ENCODE data around the gene PLA2G4D. TPM values are rescaled to one million over a fixed set of nuclear protein-coding genes. Genes with fewer than 3 reads are reported as not detected.

PLA2G4D gene
- total and polyA plus RNA-seq, 2 donors (not counting 3 experiments of a cell fraction or from before 2014, with no cell fraction given): not detected

DNA sequence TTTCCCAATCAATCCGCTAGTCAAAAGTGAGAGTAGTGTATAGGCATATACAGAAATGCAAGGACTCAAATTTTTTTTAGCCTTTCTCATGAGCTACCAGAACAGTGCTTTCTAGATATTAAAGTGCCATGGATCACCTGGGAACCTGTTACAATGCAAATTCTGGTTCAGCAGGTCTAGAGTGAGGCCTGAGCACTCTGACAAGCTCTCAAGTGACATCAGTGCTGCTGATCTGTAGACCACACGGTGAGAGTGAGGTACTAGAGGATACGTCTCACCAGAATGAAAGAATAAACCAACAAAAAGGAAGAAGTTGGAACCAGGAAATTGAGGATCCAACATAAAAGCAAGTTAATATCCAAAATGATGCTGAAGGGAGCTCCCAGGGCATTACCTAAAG lies 16.0 kb upstream of the PLA2G4D start:
- FAIRE-seq (no peak), DNase-seq (ENCODE audit: low read depth, low spot score) (no peak)
- POLR2A ChIA-PET: interaction anchor here (0.5 kb wide), 1 partner anchor 595 kb away, joined by 4 read pairs; no protein-coding TSS in a partner anchor
- CTCF ChIA-PET: interaction anchor here (0.9 to 2.7 kb wide), 7 partner anchors 9 to 40 kb away, joined by 3 to 9 read pairs (median 3); no protein-coding TSS in a partner anchor
- H3K9me1 ChIP-seq (replicated peaks; ENCODE audit: control insufficient read depth, extremely low read depth, insufficient read depth, low read length): no peaks in the 10 kb centered on the region
- H4K20me1 ChIP-seq (replicated peaks; ENCODE audit: control insufficient read depth, extremely low read depth, insufficient read depth, low read length): no peaks in the 10 kb centered on the region
- no peaks in the 10 kb centered on the region for H3K4me1 ChIP-seq (ENCODE audit: control insufficient read depth, extremely low read depth, insufficient read depth, low read length)
- BruUV-seq (replicated peaks): no TSS peak
- TF ChIP-seq POLR2A (IDR thresholded peaks at IDR 0.05; ENCODE audit: low read depth, low read length) (no peak), FOS (IDR thresholded peaks at IDR 0.05; ENCODE audit: borderline replicate concordance, insufficient read depth, low read length) (no peak), GATA2 (IDR thresholded peaks at IDR 0.05; ENCODE audit: insufficient read depth, insufficient read length, low read depth, low read length) (no peak), EZH2 (IDR thresholded peaks at IDR 0.05; ENCODE audit: borderline replicate concordance, low read depth, low read length, severe bottlenecking) (no peak), POLR2AphosphoS5 (IDR thresholded peaks at IDR 0.05; ENCODE audit: insufficient read depth, low read depth, low read length) (no peak), JUN (IDR thresholded peaks at IDR 0.05; ENCODE audit: borderline replicate concordance, insufficient read depth, insufficient read length, low read depth) (no peak), MYC (IDR thresholded peaks at IDR 0.05; ENCODE audit: low read depth, low read length) (no peak), CTCF (IDR thresholded peaks at IDR 0.05; ENCODE audit: extremely low read depth in 1 of 2, insufficient read depth in 1 of 2, low read depth in 1 of 2, low read length in 2 of 2) (no peak)
- TF ChIP-seq, protein P1, sequence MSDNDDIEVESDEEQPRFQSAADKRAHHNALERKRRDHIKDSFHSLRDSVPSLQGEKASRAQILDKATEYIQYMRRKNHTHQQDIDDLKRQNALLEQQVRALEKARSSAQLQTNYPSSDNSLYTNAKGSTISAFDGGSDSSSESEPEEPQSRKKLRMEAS (IDR thresholded peaks at IDR 0.05; ENCODE audit: insufficient read depth, insufficient read length): no peak
- intact Hi-C loops (cut with micrococcal nuclease) (no loop called here), dilution Hi-C loops (cut with MboI; ENCODE audit: extremely low pct_ligation_motif_present, low sequenced_read_pairs) (no loop called here)
- H3K9me3 ChIP-seq (replicated peaks; ENCODE audit: control insufficient read depth, insufficient read depth, low read length): no peaks in the 10 kb centered on the region
- no peak overlapping the region for H3K4me2 ChIP-seq (ENCODE audit: insufficient read depth, low read length)
- H3K79me2 ChIP-seq (ENCODE audit: control insufficient read depth, insufficient read depth, low read length): no peaks in the 10 kb centered on the region
- H2AFZ ChIP-seq (ENCODE audit: low read depth, low read length): no peak overlapping the region
- no peak overlapping the region for H3K4me3 ChIP-seq (replicated peaks in 1 of 3; ENCODE audit: insufficient read depth in 1 of 3, low read depth in 1 of 3, low read length in 3 of 3)
- H3K36me3 ChIP-seq (ENCODE audit: control insufficient read depth in 2 of 2, extremely low read depth in 1 of 2, insufficient read depth in 2 of 2, low read length in 2 of 2): no peaks in the 10 kb centered on the region
- H3K9ac ChIP-seq (replicated peaks; ENCODE audit: extremely low read depth, insufficient read depth, low read length): no peak overlapping the region
- peaks cover 11 to 21% of the 10 kb centered on the region in 2 experiments for H3K27me3 ChIP-seq (ENCODE audit: control insufficient read depth in 2 of 2, insufficient read depth in 2 of 2, low read length in 2 of 2)
- no peak overlapping the region for H3K27ac ChIP-seq (ENCODE audit: insufficient read depth, low read depth, low read length)
